Mesothelial cell of epicardium (in vitro differentiated cells): Measurements from ENCODE around the gene PRKG1. TPM values are rescaled to one million over a fixed set of nuclear protein-coding genes. Genes with fewer than 3 reads are reported as not detected.

Experiments used
- DNase-seq, 2 experiments: peaks; one replicate each; pipeline ENCODE4 v3.0.0; 2021; ENCODE audit warnings: low spot score in 2 of 2; ENCODE audit not compliant: unreplicated experiment in 2 of 2
- H3K27ac Mint-ChIP-seq: 2 replicates; pipeline ENCODE4 v1.8.0; 2021; ENCODE audit warnings: mixed read lengths
- H3K27me3 Mint-ChIP-seq: 2 replicates; pipeline ENCODE4 v1.8.0; 2021; ENCODE audit warnings: low read depth, mixed read lengths
- H3K36me3 Mint-ChIP-seq: 2 replicates; pipeline ENCODE4 v1.8.0; 2021; ENCODE audit warnings: mixed read lengths
- H3K4me1 Mint-ChIP-seq: 2 replicates; pipeline ENCODE4 v1.8.0; 2021; ENCODE audit warnings: mixed read lengths
- H3K4me3 Mint-ChIP-seq: 2 replicates; pipeline ENCODE4 v1.8.0; 2021; ENCODE audit warnings: mild to moderate bottlenecking, moderate library complexity, mixed read lengths
- H3K9me3 Mint-ChIP-seq: 2 replicates; pipeline ENCODE4 v1.8.0; 2021; ENCODE audit warnings: mixed read lengths
- total RNA-seq: library from RNA; stranded (reverse); gene quantifications from 3 replicates; pipeline ENCODE4 v1.2.1, GENCODE V29; 2021
- TF ChIP-seq, protein P1 (sequence below): fragments of 200-600 bp; sonication (generic); IDR thresholded peaks from one replicate; pipeline ENCODE4 v1.5.0; 2021; ENCODE audit warnings: antibody characterized with exemption; ENCODE audit not compliant: unreplicated experiment

PRKG1 gene
- total RNA-seq, 1 donor from 2014 or later: 37.0 TPM

DNA sequence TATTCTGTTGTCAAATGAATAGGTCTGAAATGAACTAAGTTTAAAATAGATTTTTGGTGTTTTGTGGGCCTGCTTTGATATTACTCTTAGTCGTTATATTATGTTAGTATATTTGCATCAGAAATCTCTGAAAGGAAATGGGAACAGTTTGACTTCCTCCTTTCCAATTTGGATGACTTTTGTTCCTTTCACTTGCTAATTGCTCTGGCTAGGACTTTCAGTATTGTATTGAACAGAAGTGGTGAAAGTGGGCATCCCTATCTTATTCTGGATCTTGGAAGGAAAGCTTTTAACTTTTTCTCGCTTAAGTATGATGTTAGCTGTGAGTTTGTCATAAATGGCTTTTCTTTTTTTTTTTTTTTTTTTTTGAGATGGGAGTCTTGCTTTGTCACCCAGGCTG, 966.2 kb downstream of the PRKG1 start:
- no peaks in the 10 kb centered on the region for H3K36me3 Mint-ChIP-seq
- no peak overlapping the region for H3K27ac Mint-ChIP-seq
- H3K4me3 Mint-ChIP-seq: no peak overlapping the region
- H3K4me1 Mint-ChIP-seq: peaks cover 1% of the 10 kb centered on the region
- TF ChIP-seq, protein P1, sequence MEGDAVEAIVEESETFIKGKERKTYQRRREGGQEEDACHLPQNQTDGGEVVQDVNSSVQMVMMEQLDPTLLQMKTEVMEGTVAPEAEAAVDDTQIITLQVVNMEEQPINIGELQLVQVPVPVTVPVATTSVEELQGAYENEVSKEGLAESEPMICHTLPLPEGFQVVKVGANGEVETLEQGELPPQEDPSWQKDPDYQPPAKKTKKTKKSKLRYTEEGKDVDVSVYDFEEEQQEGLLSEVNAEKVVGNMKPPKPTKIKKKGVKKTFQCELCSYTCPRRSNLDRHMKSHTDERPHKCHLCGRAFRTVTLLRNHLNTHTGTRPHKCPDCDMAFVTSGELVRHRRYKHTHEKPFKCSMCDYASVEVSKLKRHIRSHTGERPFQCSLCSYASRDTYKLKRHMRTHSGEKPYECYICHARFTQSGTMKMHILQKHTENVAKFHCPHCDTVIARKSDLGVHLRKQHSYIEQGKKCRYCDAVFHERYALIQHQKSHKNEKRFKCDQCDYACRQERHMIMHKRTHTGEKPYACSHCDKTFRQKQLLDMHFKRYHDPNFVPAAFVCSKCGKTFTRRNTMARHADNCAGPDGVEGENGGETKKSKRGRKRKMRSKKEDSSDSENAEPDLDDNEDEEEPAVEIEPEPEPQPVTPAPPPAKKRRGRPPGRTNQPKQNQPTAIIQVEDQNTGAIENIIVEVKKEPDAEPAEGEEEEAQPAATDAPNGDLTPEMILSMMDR: no peak
- DNase-seq: no peak
- H3K27me3 Mint-ChIP-seq: no peaks in the 10 kb centered on the region
- H3K9me3 Mint-ChIP-seq: peaks cover 9% of the 10 kb centered on the region

DNA sequence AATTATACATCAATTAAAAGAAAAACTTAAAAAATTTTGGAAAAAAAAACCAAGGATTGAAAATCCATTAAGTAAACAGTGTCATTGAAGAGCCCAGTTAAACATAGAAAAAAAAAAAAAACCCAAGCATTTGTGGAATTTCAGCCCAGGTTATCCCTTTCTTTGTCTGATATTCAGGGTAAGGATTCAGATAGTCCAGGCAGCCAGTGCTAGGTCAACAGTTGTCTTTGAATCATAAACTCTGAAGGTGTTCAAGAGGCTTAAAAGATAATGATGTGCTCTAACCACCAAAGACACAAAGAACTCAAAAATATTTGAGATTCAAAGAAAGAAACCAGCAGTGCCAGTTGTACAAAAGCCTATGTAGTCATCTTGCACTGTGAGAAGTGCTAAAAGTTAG, 969.5 kb downstream of the PRKG1 start:
- Mint-ChIP-seq H3K27ac (no peak overlapping the region), H3K4me1 (peaks cover 1% of the 10 kb centered on the region), H3K9me3 (no peaks in the 10 kb centered on the region), H3K36me3 (no peaks in the 10 kb centered on the region), H3K4me3 (no peak overlapping the region), H3K27me3 (no peaks in the 10 kb centered on the region)
- DNase-seq: no peak
- TF ChIP-seq, protein P1: no peak

- no peak overlapping the region for H3K27ac Mint-ChIP-seq
- H3K36me3 Mint-ChIP-seq: no peaks in the 10 kb centered on the region
- no peak for DNase-seq
- peaks cover 1% of the 10 kb centered on the region for H3K4me1 Mint-ChIP-seq
- TF ChIP-seq, protein P1: no peak
- H3K9me3 Mint-ChIP-seq: no peaks in the 10 kb centered on the region
- no peaks in the 10 kb centered on the region for H3K27me3 Mint-ChIP-seq
- H3K4me3 Mint-ChIP-seq: no peak overlapping the region
Observed at GRCh38 chr10:52048051-52048450, 973.8 kb downstream of the PRKG1 start.

DNA sequence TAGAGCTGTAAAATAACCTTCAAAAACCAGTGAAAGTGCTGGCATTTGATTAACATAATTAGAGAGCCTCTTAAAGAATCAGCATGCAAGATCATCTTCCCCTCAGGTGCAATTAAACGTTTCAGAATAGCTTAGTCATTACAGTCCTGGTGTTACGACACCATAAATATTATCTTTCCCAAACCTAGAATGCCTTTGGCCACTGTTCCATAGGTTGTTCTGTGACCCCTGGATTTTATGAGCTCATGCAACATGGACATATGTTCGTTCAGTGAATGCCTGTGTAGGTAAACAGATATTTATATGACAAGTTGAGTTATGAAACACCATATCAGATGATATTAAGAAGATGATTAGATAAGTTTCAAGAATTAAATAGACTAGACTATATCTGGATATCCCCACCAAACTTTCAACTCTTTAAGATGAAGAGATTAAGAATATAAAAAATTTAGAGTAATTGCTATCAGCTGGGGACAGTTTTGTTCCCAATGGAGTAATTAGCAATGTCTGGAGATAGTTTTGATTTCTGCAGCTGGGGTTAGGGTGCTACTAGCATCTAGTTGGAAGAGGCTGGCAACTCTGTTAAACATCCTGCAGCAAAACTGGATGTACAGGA, 976.3 kb downstream of the PRKG1 start:
- H3K4me3 Mint-ChIP-seq: no peak overlapping the region
- H3K4me1 Mint-ChIP-seq: no peaks in the 10 kb centered on the region
- H3K27ac Mint-ChIP-seq: no peak overlapping the region
- TF ChIP-seq, protein P1: no peak
- no peaks in the 10 kb centered on the region for H3K36me3 Mint-ChIP-seq
- no peaks in the 10 kb centered on the region for H3K9me3 Mint-ChIP-seq
- H3K27me3 Mint-ChIP-seq: no peaks in the 10 kb centered on the region
- DNase-seq: no peak

- no peak overlapping the region for H3K4me3 Mint-ChIP-seq
- H3K9me3 Mint-ChIP-seq: no peaks in the 10 kb centered on the region
- no peak overlapping the region for H3K27ac Mint-ChIP-seq
- H3K4me1 Mint-ChIP-seq: no peaks in the 10 kb centered on the region
- TF ChIP-seq, protein P1: no peak
- H3K27me3 Mint-ChIP-seq: no peaks in the 10 kb centered on the region
- no peaks in the 10 kb centered on the region for H3K36me3 Mint-ChIP-seq
- DNase-seq: no peak
Observed at GRCh38 chr10:52053497-52053896, 979.2 kb downstream of the PRKG1 start.

- TF ChIP-seq, protein P1: no peak
- H3K4me1 Mint-ChIP-seq: no peaks in the 10 kb centered on the region
- DNase-seq: no peak
- H3K27ac Mint-ChIP-seq: no peak overlapping the region
- H3K36me3 Mint-ChIP-seq: no peaks in the 10 kb centered on the region
- no peak overlapping the region for H3K4me3 Mint-ChIP-seq
- no peaks in the 10 kb centered on the region for H3K9me3 Mint-ChIP-seq
- no peaks in the 10 kb centered on the region for H3K27me3 Mint-ChIP-seq
Observed at GRCh38 chr10:52056291-52056690, 982.0 kb downstream of the PRKG1 start.
